Trophoblast cell (in vitro differentiated cells and primary cell): ENCODE results near the gene FOXO6.

ENCODE experiments used
- DNase-seq, 2 donors: peaks; one replicate each; pipeline ENCODE4 v3.0.0-alpha.2; 2016
- H2AFZ ChIP-seq: 2 replicates; pipeline ENCODE4 v1.6.1; 2013; ENCODE audit warnings: low read length, moderate library complexity, mild to moderate bottlenecking; ENCODE audit not compliant: insufficient read depth, poor library complexity
- H2AK5ac ChIP-seq: 2 replicates; pipeline ENCODE4 v1.6.1; 2013; ENCODE audit warnings: mild to moderate bottlenecking, low read length
- H2BK120ac ChIP-seq: 2 replicates; pipeline ENCODE4 v1.6.1; 2013; ENCODE audit warnings: low read length, mild to moderate bottlenecking, moderate library complexity; ENCODE audit not compliant: insufficient read depth, poor library complexity
- H2BK12ac ChIP-seq: 2 replicates; pipeline ENCODE4 v1.6.1; 2013; ENCODE audit warnings: mild to moderate bottlenecking, low read length, moderate library complexity
- H2BK5ac ChIP-seq: 2 replicates; pipeline ENCODE4 v1.6.1; 2013; ENCODE audit warnings: low read length, low read depth, moderate library complexity, mild to moderate bottlenecking; ENCODE audit not compliant: poor library complexity
- H3K14ac ChIP-seq: 2 replicates; pipeline ENCODE4 v1.6.1; 2013; ENCODE audit warnings: mild to moderate bottlenecking, low read length
- H3K18ac ChIP-seq: 2 replicates; pipeline ENCODE4 v1.6.1; 2013; ENCODE audit warnings: mild to moderate bottlenecking, low read length
- H3K23ac ChIP-seq: 2 replicates; pipeline ENCODE4 v1.6.1; 2013; ENCODE audit warnings: low read length
- H3K27ac ChIP-seq: 2 replicates; pipeline ENCODE4 v1.5.1; 2013; ENCODE audit warnings: low read depth, mild to moderate bottlenecking, inconsistent platforms, low read length, moderate library complexity
- H3K27me3 ChIP-seq: 2 replicates; pipeline ENCODE4 v1.6.1; 2013; ENCODE audit warnings: inconsistent platforms, mild to moderate bottlenecking, low read length, moderate library complexity; ENCODE audit not compliant: insufficient read depth
- H3K36me3 ChIP-seq, 2 experiments: 1 replicate in 1 of 2; 2 replicates in 1 of 2; pipeline ENCODE4 v1.6.1; 2013; ENCODE audit warnings: low read length in 2 of 2, mild to moderate bottlenecking in 2 of 2, moderate library complexity in 1 of 2; ENCODE audit not compliant: insufficient read depth in 2 of 2, control insufficient read depth in 1 of 2
- H3K4ac ChIP-seq: 2 replicates; pipeline ENCODE4 v1.6.1; 2013; ENCODE audit warnings: low read depth, mild to moderate bottlenecking, low read length, moderate library complexity
- H3K4me1 ChIP-seq, 2 experiments: 1 replicate in 1 of 2; 2 replicates in 1 of 2; pipeline ENCODE4 v1.6.1; 2013; ENCODE audit warnings: low read length in 2 of 2, mild to moderate bottlenecking in 2 of 2, moderate library complexity in 1 of 2; ENCODE audit not compliant: insufficient read depth in 2 of 2, control insufficient read depth in 1 of 2
- H3K4me2 ChIP-seq: 2 replicates; pipeline ENCODE4 v1.6.1; 2013; ENCODE audit warnings: inconsistent platforms, mild to moderate bottlenecking, low read length, moderate library complexity
- H3K4me3 ChIP-seq: 2 replicates; pipeline ENCODE4 v1.5.1; 2013; ENCODE audit warnings: mild to moderate bottlenecking, low read depth, low read length, inconsistent platforms
- H3K79me1 ChIP-seq: one replicate; pipeline ENCODE4 v1.6.1; 2013; ENCODE audit warnings: low read length
- H3K79me2 ChIP-seq: 2 replicates; pipeline ENCODE4 v1.6.1; 2013; ENCODE audit warnings: low read length, mild to moderate bottlenecking; ENCODE audit not compliant: control insufficient read depth, insufficient read depth, poor library complexity
- H3K9ac ChIP-seq: 2 replicates; pipeline ENCODE4 v1.6.1; 2013; ENCODE audit warnings: mild to moderate bottlenecking, low read length
- H3K9me3 ChIP-seq: 2 replicates; pipeline ENCODE4 v1.6.1; 2013; ENCODE audit warnings: low read depth, mild to moderate bottlenecking, control low read depth, inconsistent platforms, low read length; ENCODE audit not compliant: insufficient read depth
- H4K12ac ChIP-seq: 2 replicates; pipeline ENCODE4 v1.6.1; 2013; ENCODE audit warnings: low read depth, mild to moderate bottlenecking, low read length, moderate library complexity
- H4K8ac ChIP-seq: 2 replicates; pipeline ENCODE4 v1.6.1; 2013; ENCODE audit warnings: low read depth, mild to moderate bottlenecking, low read length, moderate library complexity
- H4K91ac ChIP-seq: one replicate; pipeline ENCODE4 v1.6.1; 2013; ENCODE audit warnings: low read depth, mild to moderate bottlenecking, low read length, moderate library complexity
- WGBS: extraction: QIAGEN DNeasy Blood & Tissue Kit; methylation state at CpG from one replicate; pipeline ENCODE4 v1.1.7; 2013; ENCODE audit warnings: missing lambda C conversion rate; ENCODE audit not compliant: insufficient read length, insufficient coverage; ENCODE audit errors: extremely low coverage; 5-methylcytosine and 5-hydroxymethylcytosine counted together

The FOXO6 gene

GRCh38 chr1:41371630-41372599 lies 10.7 kb downstream of the FOXO6 start:
- no CpG with 5 or more reads among the region's 7 CpGs for WGBS
- peak; percentile 48 to 51 for DNase-seq
- Histone ChIP-seq H2AK5ac (no peak overlapping the region), H4K8ac (no peak overlapping the region), H3K4me3 (no peak overlapping the region), H3K4me1 (peaks cover 25 to 30% of the 10 kb centered on the region in 2 experiments), H3K4ac (no peak overlapping the region), H3K9me3 (peaks cover 2% of the 10 kb centered on the region), H3K27me3 (no peaks in the 10 kb centered on the region), H3K27ac (no peak overlapping the region), H2BK5ac (no peak overlapping the region), H4K91ac (peak overlapping the region; percentile 0), H4K12ac (no peak overlapping the region), H2AFZ (no peak overlapping the region), H3K14ac (no peak overlapping the region), H3K79me2 (no peaks in the 10 kb centered on the region), H3K79me1 (peaks cover 6% of the 10 kb centered on the region), H3K9ac (no peak overlapping the region), H2BK12ac (no peak overlapping the region), H3K4me2 (no peak overlapping the region), H2BK120ac (no peak overlapping the region), H3K36me3 (peaks cover 10% of the 10 kb centered on the region in 2 experiments), H3K23ac (no peak overlapping the region), H3K18ac (peak overlapping the region; percentile 34)

- Histone ChIP-seq H2BK5ac (no peak overlapping the region), H2BK12ac (no peak overlapping the region), H3K4me1 (peaks cover 24 to 25% of the 10 kb centered on the region in 2 experiments), H3K9me3 (peaks cover 4% of the 10 kb centered on the region), H3K18ac (no peak overlapping the region), H3K14ac (no peak overlapping the region), H3K36me3 (peaks cover 10% of the 10 kb centered on the region in 2 experiments), H3K27ac (no peak overlapping the region), H4K8ac (no peak overlapping the region), H3K79me1 (peaks cover 6% of the 10 kb centered on the region), H3K9ac (no peak overlapping the region), H2AFZ (no peak overlapping the region), H4K12ac (no peak overlapping the region), H3K79me2 (no peaks in the 10 kb centered on the region), H3K23ac (no peak overlapping the region), H3K4me3 (no peak overlapping the region), H3K4me2 (no peak overlapping the region), H4K91ac (no peak overlapping the region), H3K4ac (no peak overlapping the region), H2AK5ac (no peak overlapping the region), H2BK120ac (no peak overlapping the region), H3K27me3 (no peaks in the 10 kb centered on the region)
- no CpG with 5 or more reads among the region's 4 CpGs for WGBS
- DNase-seq = no peak
Measured at GRCh38 chr1:41372600-41372993, 11.4 kb downstream of the FOXO6 start.

- Histone ChIP-seq H2BK12ac (no peak overlapping the region), H4K91ac (no peak overlapping the region), H2AFZ (no peak overlapping the region), H2AK5ac (no peak overlapping the region), H3K23ac (no peak overlapping the region), H4K12ac (no peak overlapping the region), H3K9me3 (peaks cover 5% of the 10 kb centered on the region), H3K4me3 (no peak overlapping the region), H3K27ac (no peak overlapping the region), H3K36me3 (peaks cover 10% of the 10 kb centered on the region in 2 experiments), H3K27me3 (no peaks in the 10 kb centered on the region), H3K4me1 (peaks cover 24 to 25% of the 10 kb centered on the region in 2 experiments), H3K79me2 (no peaks in the 10 kb centered on the region), H4K8ac (no peak overlapping the region), H2BK120ac (no peak overlapping the region), H3K4ac (no peak overlapping the region), H3K4me2 (no peak overlapping the region), H3K9ac (no peak overlapping the region), H3K14ac (no peak overlapping the region), H3K18ac (no peak overlapping the region), H3K79me1 (peaks cover 6% of the 10 kb centered on the region), H2BK5ac (no peak overlapping the region)
- no peak for DNase-seq
- no CpG with 5 or more reads among the region's 6 CpGs for WGBS
Measured at GRCh38 chr1:41373373-41373772, 12.1 kb downstream of the FOXO6 start.

GRCh38 chr1:41374711-41375110 lies 13.5 kb downstream of the FOXO6 start:
- no peak overlapping the region for H2AK5ac ChIP-seq
- no peak overlapping the region for H3K4me2 ChIP-seq
- H3K27ac ChIP-seq = no peak overlapping the region

More at GRCh38 chr1:41374711-41375110, 13.5 kb downstream of the FOXO6 start:
- H3K18ac ChIP-seq = no peak overlapping the region
- no peak overlapping the region for H4K12ac ChIP-seq
- no peak overlapping the region for H3K4me3 ChIP-seq
- H2AFZ ChIP-seq = no peak overlapping the region
- peaks cover 5% of the 10 kb centered on the region for H3K9me3 ChIP-seq
- DNase-seq = no peak
- no peak overlapping the region for H3K9ac ChIP-seq
- H2BK120ac ChIP-seq = no peak overlapping the region
- no peak overlapping the region for H2BK5ac ChIP-seq
- no peak overlapping the region for H3K4ac ChIP-seq
- no peak overlapping the region for H4K8ac ChIP-seq
- no peaks in the 10 kb centered on the region for H3K27me3 ChIP-seq
- no CpG with 5 or more reads among the region's 6 CpGs for WGBS
- peaks cover 19 to 21% of the 10 kb centered on the region in 2 experiments for H3K4me1 ChIP-seq
- no peak overlapping the region for H2BK12ac ChIP-seq
- peaks cover 6 to 7% of the 10 kb centered on the region in 2 experiments for H3K36me3 ChIP-seq
- no peak overlapping the region for H4K91ac ChIP-seq
- peaks cover 6% of the 10 kb centered on the region for H3K79me1 ChIP-seq
- H3K23ac ChIP-seq = no peak overlapping the region
- no peak overlapping the region for H3K14ac ChIP-seq
- H3K79me2 ChIP-seq = no peaks in the 10 kb centered on the region
